Stomach (tissue), 9 donors: ENCODE results near the gene DHCR7. TPM values are rescaled to one million over a fixed set of nuclear protein-coding genes. Genes with fewer than 3 reads are reported as not detected.

Source experiments
- DNase-seq, 2 donors: peaks; one replicate each; pipeline versions ENCODE4 v3.0.0 to v3.0.0-alpha.2; 2013 to 2019
- H3K27ac ChIP-seq, 5 donors: fragments of 200-600 bp in 4 of 5; sonication (generic) in 4 of 5; one replicate each; pipeline ENCODE4 v1.5.1; 2013 to 2019; ENCODE audit warnings: mild to moderate bottlenecking in 1 of 5, moderate library complexity in 1 of 5
- H3K27me3 ChIP-seq, 3 donors: fragments of 200-600 bp; sonication (generic); one replicate each; pipeline ENCODE4 v1.5.1; 2017 to 2019; ENCODE audit warnings: mixed run types in 1 of 3
- H3K36me3 ChIP-seq, 4 donors: fragments of 200-600 bp; sonication (generic); 1 replicate in 3 of 4; 2 replicates in 1 of 4; pipeline ENCODE4 v1.5.1; 2016 to 2019
- H3K4me1 ChIP-seq, 4 donors: fragments of 200-600 bp; sonication (generic); one replicate each; pipeline ENCODE4 v1.5.1; 2016 to 2019
- H3K4me3 ChIP-seq, 4 donors: fragments of 200-600 bp; sonication (generic) in 3 of 4; one replicate each; pipeline ENCODE4 v1.5.1; 2016 to 2019; ENCODE audit warnings: mild to moderate bottlenecking in 1 of 4
- H3K9me3 ChIP-seq, 4 donors: fragments of 200-600 bp; sonication (generic); one replicate each; pipeline ENCODE4 v1.5.1; 2016 to 2019
- CTCF ChIP-seq, 7 experiments: fragments of 450-650 bp in 4 of 7; fragments of 200-600 bp in 3 of 7; sonication (generic) in 3 of 7; IDR thresholded peaks; one replicate each; pipeline ENCODE4 v1.5.1; 2016 to 2019; ENCODE audit warnings: antibody characterized with exemption in 7 of 7, control low read depth in 2 of 7, mild to moderate bottlenecking in 1 of 7
- EP300 ChIP-seq: sonication (generic); formaldehyde crosslinking; IDR thresholded peaks from one replicate; pipeline ENCODE4 v1.6.1; 2017; ENCODE audit warnings: antibody characterized with exemption
- POLR2A ChIP-seq, 4 donors: fragments of 450-650 bp; IDR thresholded peaks; one replicate each; pipeline ENCODE4 v1.6.1; 2016; ENCODE audit warnings: antibody characterized with exemption in 4 of 4, control low read depth in 2 of 4, mild to moderate bottlenecking in 1 of 4, moderate library complexity in 1 of 4
- POLR2AphosphoS5 ChIP-seq, 3 donors: sonication (generic); formaldehyde crosslinking; IDR thresholded peaks; one replicate each; pipeline ENCODE4 v1.6.1; 2016; ENCODE audit warnings: antibody characterized with exemption in 3 of 3
- WGBS, 5 donors: extraction: QIAGEN DNeasy Blood & Tissue Kit in 3 of 5; methylation state at CpG; one replicate each; pipeline versions ENCODE4 v1.1.5 to v1.1.7; 2013 to 2018; 5-methylcytosine and 5-hydroxymethylcytosine counted together
- intact Hi-C: fragments of 100-400 bp; cut with DNase I; formaldehyde crosslinking; loops from one replicate; pipeline ENCODE4 v1.15.1; 2023; ENCODE audit warnings: low total_unique reads
- polyA plus RNA-seq, 3 donors: library from polyadenylated mRNA; stranded (reverse); fragments of 200-250 nt; gene quantifications; one replicate each; pipeline ENCODE4 v1.2.3, GENCODE V29; 2013
- total RNA-seq, 5 donors: library from RNA; depleted of rRNA; stranded (reverse); fragments of >200 nt; gene quantifications; one replicate each; pipeline versions ENCODE4 v1.1.0 to v1.2.3, GENCODE V29; 2014 to 2016
- donor health status: healthy with polysubstance abuse.
- donor health status: Bipolar disorder and iron deficiency.
- donor health status: healthy.

Gene DHCR7
- total and polyA plus RNA-seq, 8 donors: 3.5 to 58.8 (median 15.1) TPM

GRCh38 chr11:71391796-71392195 lies 56.4 kb downstream of the DHCR7 start:
- Histone ChIP-seq H3K4me3 (no peak overlapping the region), H3K27me3 (peaks cover 0 to 53% (median 22%) of the 10 kb centered on the region in 3 donors), H3K9me3 (no peaks in the 10 kb centered on the region), H3K27ac (no peak overlapping the region), H3K36me3 (no peaks in the 10 kb centered on the region), H3K4me1 (peaks cover 0 to 5% (median 0%) of the 10 kb centered on the region in 4 donors)
- no peak for TF ChIP-seq POLR2A (IDR thresholded peaks at IDR 0.05)
- TF ChIP-seq POLR2AphosphoS5 (IDR thresholded peaks at IDR 0.05): no peak
- TF ChIP-seq EP300: no peak
- TF ChIP-seq CTCF (IDR thresholded peaks at IDR 0.05): no peak
- DNase-seq: peak in 1 of 2 donors; percentile 38
- 15 to 28% (median 27%) methylated on average over 8 of the region's 8 CpGs for WGBS, 5 donors
- intact Hi-C loops: no loop called here

GRCh38 chr11:71391352-71391751 lies 56.8 kb downstream of the DHCR7 start:
- Histone ChIP-seq H3K27ac (no peak overlapping the region), H3K36me3 (no peaks in the 10 kb centered on the region), H3K27me3 (peaks cover 0 to 50% (median 25%) of the 10 kb centered on the region in 3 donors), H3K4me3 (no peak overlapping the region), H3K4me1 (peaks cover 0 to 5% (median 0%) of the 10 kb centered on the region in 4 donors), H3K9me3 (no peaks in the 10 kb centered on the region)
- WGBS, 5 donors: 62 to 72% (median 65%) methylated on average over 5 of the region's 5 CpGs
- intact Hi-C loops: no loop called here
- TF ChIP-seq POLR2A (IDR thresholded peaks at IDR 0.05): no peak
- no peak for TF ChIP-seq CTCF (IDR thresholded peaks at IDR 0.05)
- no peak for TF ChIP-seq POLR2AphosphoS5 (IDR thresholded peaks at IDR 0.05)
- no peak for TF ChIP-seq EP300
- no peak for DNase-seq

- Histone ChIP-seq H3K4me3 (no peak overlapping the region), H3K27me3 (peaks cover 0 to 35% (median 25%) of the 10 kb centered on the region in 3 donors), H3K9me3 (no peaks in the 10 kb centered on the region), H3K36me3 (no peaks in the 10 kb centered on the region), H3K27ac (no peak overlapping the region), H3K4me1 (peaks cover 0 to 5% (median 0%) of the 10 kb centered on the region in 4 donors)
- 86 to 93% (median 88%) methylated on average over 7 of the region's 7 CpGs for WGBS, 5 donors
- no peak for DNase-seq
- intact Hi-C loops: no loop called here
- no peak for TF ChIP-seq POLR2A (IDR thresholded peaks at IDR 0.05)
- TF ChIP-seq EP300: no peak
- no peak for TF ChIP-seq POLR2AphosphoS5 (IDR thresholded peaks at IDR 0.05)
- no peak for TF ChIP-seq CTCF (IDR thresholded peaks at IDR 0.05)
Measured at GRCh38 chr11:71388637-71389235, 59.5 kb downstream of the DHCR7 start.

- H3K4me1 ChIP-seq: peaks cover 0 to 5% (median 0%) of the 10 kb centered on the region in 4 donors
- no peak overlapping the region for H3K27ac ChIP-seq
- no peak for TF ChIP-seq POLR2AphosphoS5 (IDR thresholded peaks at IDR 0.05)
- no peak for TF ChIP-seq CTCF (IDR thresholded peaks at IDR 0.05)
- TF ChIP-seq POLR2A (IDR thresholded peaks at IDR 0.05): no peak
- TF ChIP-seq EP300: no peak
- H3K4me3 ChIP-seq: no peak overlapping the region
- no peak for DNase-seq
- intact Hi-C loops: no loop called here
- H3K36me3 ChIP-seq: no peaks in the 10 kb centered on the region
- no peaks in the 10 kb centered on the region for H3K9me3 ChIP-seq
- WGBS, 5 donors: 84 to 91% (median 90%) methylated on average over 23 of the region's 23 CpGs
- H3K27me3 ChIP-seq: peaks cover 0 to 35% (median 25%) of the 10 kb centered on the region in 3 donors
Measured at GRCh38 chr11:71387784-71388636, 60.2 kb downstream of the DHCR7 start.
